OCI-LY1 (cell line): Measurements from ENCODE around the gene JMJD1C.

Experiments used
- H2AFZ ChIP-seq: fragments of 200-600 bp; sonication (generic), shearing (Covaris generic); 2 replicates; pipeline ENCODE4 v1.6.0; 2014; ENCODE audit warnings: antibody characterized with exemption, mild to moderate bottlenecking, low read length
- H3F3A ChIP-seq: fragments of 200-600 bp; sonication (generic), shearing (Covaris generic); 2 replicates; pipeline ENCODE4 v1.6.0; 2014; ENCODE audit warnings: mild to moderate bottlenecking, antibody characterized with exemption, low read length, moderate library complexity; ENCODE audit not compliant: insufficient read depth
- H3K27ac ChIP-seq: fragments of 200-600 bp; sonication (generic); 2 replicates; pipeline ENCODE4 v1.5.1; 2014; ENCODE audit warnings: low read length, mixed run types, mild to moderate bottlenecking, low read depth; ENCODE audit not compliant: poor library complexity, severe bottlenecking
- H3K27me3 ChIP-seq: fragments of 200-600 bp; sonication (generic); 2 replicates; pipeline ENCODE4 v1.6.0; 2014; ENCODE audit warnings: antibody characterized with exemption, mild to moderate bottlenecking, low read length, moderate library complexity; ENCODE audit not compliant: insufficient read depth
- H3K36me3 ChIP-seq: fragments of 200-600 bp; sonication (generic); 2 replicates; pipeline ENCODE4 v1.6.1; 2014; ENCODE audit warnings: mild to moderate bottlenecking, antibody characterized with exemption, low read length, moderate library complexity, mixed read lengths; ENCODE audit not compliant: insufficient read depth
- H3K4me1 ChIP-seq: fragments of 200-600 bp; sonication (generic); 2 replicates; pipeline ENCODE4 v1.5.1; 2014; ENCODE audit warnings: mild to moderate bottlenecking, low read length, moderate library complexity; ENCODE audit not compliant: insufficient read depth, severe bottlenecking
- H3K4me2 ChIP-seq: fragments of 200-600 bp; sonication (generic), shearing (Covaris generic); 2 replicates; pipeline ENCODE4 v1.6.1; 2014; ENCODE audit warnings: low read length
- H3K4me3 ChIP-seq: fragments of 200-600 bp; sonication (generic); 2 replicates; pipeline ENCODE4 v1.5.1; 2014; ENCODE audit warnings: low read length, low read depth, mild to moderate bottlenecking, mixed read lengths; ENCODE audit not compliant: poor library complexity, severe bottlenecking
- H3K79me2 ChIP-seq: fragments of 200-600 bp; shearing (Covaris generic); 2 replicates; pipeline ENCODE4 v1.6.1; 2016; ENCODE audit warnings: mixed run types, low read length, mixed read lengths; ENCODE audit not compliant: insufficient read depth
- H3K9ac ChIP-seq: fragments of 200-600 bp; sonication (generic), shearing (Covaris generic); 2 replicates; pipeline ENCODE4 v1.6.1; 2014; ENCODE audit warnings: mild to moderate bottlenecking, low read length, mixed read lengths
- H3K9me2 ChIP-seq: fragments of 200-600 bp; sonication (generic), shearing (Covaris generic); 2 replicates; pipeline ENCODE4 v1.6.1; 2014; ENCODE audit warnings: low read depth, mild to moderate bottlenecking, low read length, mixed read lengths
- H3K9me3 ChIP-seq: fragments of 200-600 bp; shearing (Covaris generic); 2 replicates; pipeline ENCODE4 v1.6.1; 2014; ENCODE audit warnings: low read length, mixed read lengths
- H4K20me1 ChIP-seq: fragments of 200-600 bp; sonication (generic), shearing (Covaris generic); 2 replicates; pipeline ENCODE4 v1.6.0; 2016; ENCODE audit warnings: mild to moderate bottlenecking, low read length; ENCODE audit not compliant: insufficient read depth
- CTCF ChIP-seq: fragments of 200-600 bp; sonication (generic), shearing (Covaris generic); IDR thresholded peaks from 2 replicates; pipeline ENCODE4 v1.5.1; 2017; ENCODE audit warnings: mild to moderate bottlenecking, antibody characterized with exemption, low read length, moderate library complexity, mixed read lengths
- EZH2 ChIP-seq: fragments of 200-600 bp; sonication (generic), shearing (Covaris generic); IDR thresholded peaks from 2 replicates; pipeline ENCODE4 v1.8.0; 2017; ENCODE audit warnings: borderline replicate concordance, mixed run types, mild to moderate bottlenecking, antibody characterized with exemption, low read length, moderate library complexity, mixed read lengths

JMJD1C gene

GRCh38 chr10:63250032-63250431 lies 215.7 kb downstream of the JMJD1C start:
- peaks cover 1% of the 10 kb centered on the region for H3K4me1 ChIP-seq
- H4K20me1 ChIP-seq = no peaks in the 10 kb centered on the region
- no peak overlapping the region for H3K9ac ChIP-seq
- H3K27ac ChIP-seq = no peak overlapping the region
- H3K79me2 ChIP-seq = peaks cover 94% of the 10 kb centered on the region
- no peak overlapping the region for H3K4me3 ChIP-seq
- no peak for TF ChIP-seq EZH2
- no peak for TF ChIP-seq CTCF
- peaks cover 6% of the 10 kb centered on the region; the same call in 1 of the 2 replicates for H3K9me3 ChIP-seq
- no peaks in the 10 kb centered on the region for H3F3A ChIP-seq
- no peak overlapping the region for H3K4me2 ChIP-seq
- H2AFZ ChIP-seq = no peak overlapping the region
- no peaks in the 10 kb centered on the region for H3K27me3 ChIP-seq
- H3K9me2 ChIP-seq = no peaks in the 10 kb centered on the region
- peaks cover 33% of the 10 kb centered on the region for H3K36me3 ChIP-seq

- peaks cover 96% of the 10 kb centered on the region for H3K79me2 ChIP-seq
- H3F3A ChIP-seq = no peaks in the 10 kb centered on the region
- H3K36me3 ChIP-seq = peaks cover 27% of the 10 kb centered on the region
- TF ChIP-seq EZH2 = no peak
- no peak for TF ChIP-seq CTCF
- no peak overlapping the region for H2AFZ ChIP-seq
- peaks cover 17% of the 10 kb centered on the region for H3K4me1 ChIP-seq
- no peak overlapping the region for H3K4me3 ChIP-seq
- 0 out of 2 replicates have a peak, but pooled peaks cover 2% of the 10 kb centered on the region for H4K20me1 ChIP-seq
- no peak overlapping the region for H3K27ac ChIP-seq
- H3K4me2 ChIP-seq = no peak overlapping the region
- H3K9me2 ChIP-seq = no peaks in the 10 kb centered on the region
- H3K9ac ChIP-seq = no peak overlapping the region
- peaks cover 6% of the 10 kb centered on the region; the same call in 1 of the 2 replicates for H3K9me3 ChIP-seq
- no peaks in the 10 kb centered on the region for H3K27me3 ChIP-seq
Measured at GRCh38 chr10:63247771-63248170, 218.0 kb downstream of the JMJD1C start.

- Histone ChIP-seq H3K9me3 (peaks cover 6% of the 10 kb centered on the region; the same call in 1 of the 2 replicates), H2AFZ (no peak overlapping the region), H3K36me3 (peaks cover 27% of the 10 kb centered on the region), H3K27me3 (no peaks in the 10 kb centered on the region), H3K4me1 (peaks cover 31% of the 10 kb centered on the region), H3F3A (no peaks in the 10 kb centered on the region), H3K27ac (no peak overlapping the region), H3K9me2 (no peaks in the 10 kb centered on the region), H3K4me2 (no peak overlapping the region), H4K20me1 (0 out of 2 replicates have a peak, but pooled peaks cover 2% of the 10 kb centered on the region), H3K9ac (no peak overlapping the region), H3K79me2 (peaks cover 97% of the 10 kb centered on the region), H3K4me3 (no peak overlapping the region)
- no peak for TF ChIP-seq EZH2
- no peak for TF ChIP-seq CTCF
Measured at GRCh38 chr10:63246356-63246755, 219.4 kb downstream of the JMJD1C start.
